GM12801 (cell line): ENCODE results near the gene CEMIP2.

ENCODE experiments used
- CTCF ChIP-seq: IDR thresholded peaks from one replicate; pipeline ENCODE4 v1.5.1; 2011; ENCODE audit warnings: control low read depth; ENCODE audit not compliant: insufficient read length; ENCODE audit errors: extremely low read depth

CEMIP2 gene

GRCh38 chr9:71768388-71769174 lies at the start of gene CEMIP2:
TSS of gene CEMIP2 (minus strand) at chr9:71768513. CDS start at chr9:71750373, 18,140 bp downstream.
- TF ChIP-seq CTCF, result no peak

GRCh38 chr9:71816916-71817451 lies 48.7 kb upstream of the CEMIP2 start:
- no peak for TF ChIP-seq CTCF

GRCh38 chr9:71814815-71815214 lies 46.5 kb upstream of the CEMIP2 start:
- no peak for TF ChIP-seq CTCF

- no peak for TF ChIP-seq CTCF
Measured at GRCh38 chr9:71814226-71814625, 45.9 kb upstream of the CEMIP2 start.

GRCh38 chr9:71812385-71812784 lies 44.1 kb upstream of the CEMIP2 start:
- no peak for TF ChIP-seq CTCF

- no peak for TF ChIP-seq CTCF
Measured at GRCh38 chr9:71808068-71808467, 39.8 kb upstream of the CEMIP2 start.

- no peak for TF ChIP-seq CTCF
Measured at GRCh38 chr9:71806901-71807307, 38.6 kb upstream of the CEMIP2 start.
